ENCODE results near the gene KLHL25.

KLHL25 gene

GRCh38 chr15:85748176-85748575, 46.5 kb downstream of the KLHL25 start:
- Histone ChIP-seq H3K36me3 (ENCODE audit: control insufficient read depth in 2 of 2, insufficient read depth in 2 of 2, low read length in 2 of 2) (peaks cover 51 to 55% of the 10 kb centered on the region in 2 donors), H3K27me3 (ENCODE audit: control insufficient read depth in 2 of 2, insufficient read depth in 2 of 2, low read length in 2 of 2) (no peaks in the 10 kb centered on the region), H3K27ac (ENCODE audit: low read depth in 2 of 2, low read length in 2 of 2) (no peak overlapping the region), H3K4me3 (ENCODE audit: low read length in 2 of 2) (no peak overlapping the region), H3K9me3 (ENCODE audit: control insufficient read depth in 2 of 2, low read length in 2 of 2) (no peaks in the 10 kb centered on the region), H3K9ac (ENCODE audit: low read depth in 1 of 2, low read length in 2 of 2) (no peak overlapping the region), H3K4me1 (ENCODE audit: control insufficient read depth in 2 of 2, insufficient read depth in 2 of 2, low read length in 2 of 2) (peaks cover 3 to 6% of the 10 kb centered on the region in 2 donors)

GRCh38 chr15:85746641-85747040, 48.1 kb downstream of the KLHL25 start:
- Histone ChIP-seq H3K9ac (ENCODE audit: low read depth in 1 of 2, low read length in 2 of 2) (no peak overlapping the region), H3K4me3 (ENCODE audit: low read length in 2 of 2) (no peak overlapping the region), H3K27ac (ENCODE audit: low read depth in 2 of 2, low read length in 2 of 2) (no peak overlapping the region), H3K9me3 (ENCODE audit: control insufficient read depth in 2 of 2, low read length in 2 of 2) (no peaks in the 10 kb centered on the region), H3K36me3 (ENCODE audit: control insufficient read depth in 2 of 2, insufficient read depth in 2 of 2, low read length in 2 of 2) (peaks cover 65 to 69% of the 10 kb centered on the region in 2 donors), H3K27me3 (ENCODE audit: control insufficient read depth in 2 of 2, insufficient read depth in 2 of 2, low read length in 2 of 2) (no peaks in the 10 kb centered on the region), H3K4me1 (ENCODE audit: control insufficient read depth in 2 of 2, insufficient read depth in 2 of 2, low read length in 2 of 2) (peaks cover 3 to 6% of the 10 kb centered on the region in 2 donors)

GRCh38 chr15:85745525-85746150, 49.1 kb downstream of the KLHL25 start:
- no peak overlapping the region for H3K27ac ChIP-seq (ENCODE audit: low read depth in 2 of 2, low read length in 2 of 2)

GRCh38 chr15:85745023-85745422, 49.7 kb downstream of the KLHL25 start:
- Histone ChIP-seq H3K4me1 (ENCODE audit: control insufficient read depth in 2 of 2, insufficient read depth in 2 of 2, low read length in 2 of 2) (peaks cover 0 to 3% of the 10 kb centered on the region in 2 donors), H3K9me3 (ENCODE audit: control insufficient read depth in 2 of 2, low read length in 2 of 2) (no peaks in the 10 kb centered on the region), H3K27ac (ENCODE audit: low read depth in 2 of 2, low read length in 2 of 2) (no peak overlapping the region), H3K36me3 (ENCODE audit: control insufficient read depth in 2 of 2, insufficient read depth in 2 of 2, low read length in 2 of 2) (peaks cover 79 to 83% of the 10 kb centered on the region in 2 donors), H3K27me3 (ENCODE audit: control insufficient read depth in 2 of 2, insufficient read depth in 2 of 2, low read length in 2 of 2) (no peaks in the 10 kb centered on the region), H3K4me3 (ENCODE audit: low read length in 2 of 2) (no peak overlapping the region), H3K9ac (ENCODE audit: low read depth in 1 of 2, low read length in 2 of 2) (no peak overlapping the region)

More at GRCh38 chr15:85745525-85746150, 49.1 kb downstream of the KLHL25 start:
- Histone ChIP-seq H3K9ac (ENCODE audit: low read depth in 1 of 2, low read length in 2 of 2) (no peak overlapping the region), H3K4me3 (ENCODE audit: low read length in 2 of 2) (no peak overlapping the region), H3K27me3 (ENCODE audit: control insufficient read depth in 2 of 2, insufficient read depth in 2 of 2, low read length in 2 of 2) (no peaks in the 10 kb centered on the region), H3K4me1 (ENCODE audit: control insufficient read depth in 2 of 2, insufficient read depth in 2 of 2, low read length in 2 of 2) (peaks cover 3% of the 10 kb centered on the region in 2 donors), H3K9me3 (ENCODE audit: control insufficient read depth in 2 of 2, low read length in 2 of 2) (no peaks in the 10 kb centered on the region), H3K36me3 (ENCODE audit: control insufficient read depth in 2 of 2, insufficient read depth in 2 of 2, low read length in 2 of 2) (peaks cover 73 to 78% of the 10 kb centered on the region in 2 donors)

GRCh38 chr15:85744579-85744978, 50.1 kb downstream of the KLHL25 start:
- H3K4me3 ChIP-seq (ENCODE audit: low read length in 2 of 2), result no peak overlapping the region
- H3K27ac ChIP-seq (ENCODE audit: low read depth in 2 of 2, low read length in 2 of 2), result no peak overlapping the region
- no peaks in the 10 kb centered on the region for H3K27me3 ChIP-seq (ENCODE audit: control insufficient read depth in 2 of 2, insufficient read depth in 2 of 2, low read length in 2 of 2)
- peaks cover 83 to 84% of the 10 kb centered on the region in 2 donors for H3K36me3 ChIP-seq (ENCODE audit: control insufficient read depth in 2 of 2, insufficient read depth in 2 of 2, low read length in 2 of 2)
- no peaks in the 10 kb centered on the region for H3K9me3 ChIP-seq (ENCODE audit: control insufficient read depth in 2 of 2, low read length in 2 of 2)
- no peak overlapping the region for H3K9ac ChIP-seq (ENCODE audit: low read depth in 1 of 2, low read length in 2 of 2)
- peaks cover 0 to 3% of the 10 kb centered on the region in 2 donors for H3K4me1 ChIP-seq (ENCODE audit: control insufficient read depth in 2 of 2, insufficient read depth in 2 of 2, low read length in 2 of 2)

GRCh38 chr15:85743392-85744055, 51.2 kb downstream of the KLHL25 start:
- H3K36me3 ChIP-seq (ENCODE audit: control insufficient read depth in 2 of 2, insufficient read depth in 2 of 2, low read length in 2 of 2), result peaks cover 80 to 85% of the 10 kb centered on the region in 2 donors
- no peaks in the 10 kb centered on the region for H3K27me3 ChIP-seq (ENCODE audit: control insufficient read depth in 2 of 2, insufficient read depth in 2 of 2, low read length in 2 of 2)
- H3K9me3 ChIP-seq (ENCODE audit: control insufficient read depth in 2 of 2, low read length in 2 of 2), result no peaks in the 10 kb centered on the region
- H3K27ac ChIP-seq (ENCODE audit: low read depth in 2 of 2, low read length in 2 of 2), result no peak overlapping the region
- no peak overlapping the region for H3K9ac ChIP-seq (ENCODE audit: low read depth in 1 of 2, low read length in 2 of 2)
- H3K4me3 ChIP-seq (ENCODE audit: low read length in 2 of 2), result no peak overlapping the region
- peaks cover 0 to 3% of the 10 kb centered on the region in 2 donors for H3K4me1 ChIP-seq (ENCODE audit: control insufficient read depth in 2 of 2, insufficient read depth in 2 of 2, low read length in 2 of 2)

GRCh38 chr15:85742186-85742821, 52.4 kb downstream of the KLHL25 start:
- Histone ChIP-seq H3K27ac (ENCODE audit: low read depth in 2 of 2, low read length in 2 of 2) (no peak overlapping the region), H3K9ac (ENCODE audit: low read depth in 1 of 2, low read length in 2 of 2) (no peak overlapping the region), H3K4me1 (ENCODE audit: control insufficient read depth in 2 of 2, insufficient read depth in 2 of 2, low read length in 2 of 2) (no peaks in the 10 kb centered on the region), H3K9me3 (ENCODE audit: control insufficient read depth in 2 of 2, low read length in 2 of 2) (no peaks in the 10 kb centered on the region), H3K4me3 (ENCODE audit: low read length in 2 of 2) (no peak overlapping the region), H3K27me3 (ENCODE audit: control insufficient read depth in 2 of 2, insufficient read depth in 2 of 2, low read length in 2 of 2) (no peaks in the 10 kb centered on the region), H3K36me3 (ENCODE audit: control insufficient read depth in 2 of 2, insufficient read depth in 2 of 2, low read length in 2 of 2) (peaks cover 79% of the 10 kb centered on the region in 2 donors)

GRCh38 chr15:85741662-85742061, 53.1 kb downstream of the KLHL25 start:
- H3K27ac ChIP-seq (ENCODE audit: low read depth in 2 of 2, low read length in 2 of 2), result no peak overlapping the region
- H3K4me3 ChIP-seq (ENCODE audit: low read length in 2 of 2), result no peak overlapping the region
- H3K4me1 ChIP-seq (ENCODE audit: control insufficient read depth in 2 of 2, insufficient read depth in 2 of 2, low read length in 2 of 2), result no peaks in the 10 kb centered on the region
- H3K36me3 ChIP-seq (ENCODE audit: control insufficient read depth in 2 of 2, insufficient read depth in 2 of 2, low read length in 2 of 2), result peaks cover 75 to 78% of the 10 kb centered on the region in 2 donors
- H3K9me3 ChIP-seq (ENCODE audit: control insufficient read depth in 2 of 2, low read length in 2 of 2), result no peaks in the 10 kb centered on the region
- H3K27me3 ChIP-seq (ENCODE audit: control insufficient read depth in 2 of 2, insufficient read depth in 2 of 2, low read length in 2 of 2), result no peaks in the 10 kb centered on the region
- no peak overlapping the region for H3K9ac ChIP-seq (ENCODE audit: low read depth in 1 of 2, low read length in 2 of 2)

- Histone ChIP-seq H3K4me3 (ENCODE audit: low read length in 2 of 2) (no peak overlapping the region), H3K9ac (ENCODE audit: low read depth in 1 of 2, low read length in 2 of 2) (no peak overlapping the region), H3K27ac (ENCODE audit: low read depth in 2 of 2, low read length in 2 of 2) (no peak overlapping the region), H3K36me3 (ENCODE audit: control insufficient read depth in 2 of 2, insufficient read depth in 2 of 2, low read length in 2 of 2) (peaks cover 75 to 78% of the 10 kb centered on the region in 2 donors), H3K4me1 (ENCODE audit: control insufficient read depth in 2 of 2, insufficient read depth in 2 of 2, low read length in 2 of 2) (no peaks in the 10 kb centered on the region), H3K27me3 (ENCODE audit: control insufficient read depth in 2 of 2, insufficient read depth in 2 of 2, low read length in 2 of 2) (no peaks in the 10 kb centered on the region), H3K9me3 (ENCODE audit: control insufficient read depth in 2 of 2, low read length in 2 of 2) (no peaks in the 10 kb centered on the region)
Observed at GRCh38 chr15:85741021-85741421, 53.7 kb downstream of the KLHL25 start.

- peaks cover 66 to 72% of the 10 kb centered on the region in 2 donors for H3K36me3 ChIP-seq (ENCODE audit: control insufficient read depth in 2 of 2, insufficient read depth in 2 of 2, low read length in 2 of 2)
- no peaks in the 10 kb centered on the region for H3K27me3 ChIP-seq (ENCODE audit: control insufficient read depth in 2 of 2, insufficient read depth in 2 of 2, low read length in 2 of 2)
- H3K9me3 ChIP-seq (ENCODE audit: control insufficient read depth in 2 of 2, low read length in 2 of 2), result peaks cover 2 to 5% of the 10 kb centered on the region in 2 donors
- H3K27ac ChIP-seq (ENCODE audit: low read depth in 2 of 2, low read length in 2 of 2), result no peak overlapping the region
- no peaks in the 10 kb centered on the region for H3K4me1 ChIP-seq (ENCODE audit: control insufficient read depth in 2 of 2, insufficient read depth in 2 of 2, low read length in 2 of 2)
- no peak overlapping the region for H3K9ac ChIP-seq (ENCODE audit: low read depth in 1 of 2, low read length in 2 of 2)
- no peak overlapping the region for H3K4me3 ChIP-seq (ENCODE audit: low read length in 2 of 2)
Observed at GRCh38 chr15:85737061-85737460, 57.7 kb downstream of the KLHL25 start.
